Large intestine (tissue), 3 donors: ENCODE results near the gene RAP1GAP. TPM values are rescaled to one million over a fixed set of nuclear protein-coding genes. Genes with fewer than 3 reads are reported as not detected.
A peak's percentile ranks its signal among the peaks of the same experiment; 100 is the strongest.

Experiments
- DNase-seq, 2 donors: peaks; one replicate each; pipeline versions ENCODE4 v3.0.0 to v3.0.0-alpha.2; 2013
- H3K27ac ChIP-seq: one replicate; pipeline ENCODE4 v1.5.1; 2013; ENCODE audit warnings: low read length
- H3K27me3 ChIP-seq: 2 replicates; pipeline ENCODE4 v1.6.1; 2013; ENCODE audit warnings: low read length; ENCODE audit not compliant: control insufficient read depth, insufficient read depth
- H3K36me3 ChIP-seq: 2 replicates; pipeline ENCODE4 v1.6.1; 2013; ENCODE audit warnings: low read length; ENCODE audit not compliant: control insufficient read depth, insufficient read depth
- H3K4me1 ChIP-seq: one replicate; pipeline ENCODE4 v1.6.1; 2013; ENCODE audit warnings: low read length; ENCODE audit not compliant: control insufficient read depth, insufficient read depth
- H3K4me3 ChIP-seq: one replicate; pipeline ENCODE4 v1.5.1; 2013; ENCODE audit warnings: low read length
- H3K9me3 ChIP-seq: one replicate; pipeline ENCODE4 v1.6.1; 2013; ENCODE audit warnings: mild to moderate bottlenecking, low read depth, low read length, moderate library complexity; ENCODE audit not compliant: control insufficient read depth
- WGBS: methylation state at CpG from one replicate; pipeline ENCODE4 v1.1.5; 2013; ENCODE audit warnings: low lambda C conversion rate; ENCODE audit not compliant: insufficient coverage; 5-methylcytosine and 5-hydroxymethylcytosine counted together
- polyA plus RNA-seq: library from polyadenylated mRNA; unstranded; fragments of 120-200 nt; gene quantifications from one replicate; pipeline ENCODE4 v1.2.1, GENCODE V29; 2013

Gene RAP1GAP
- polyA plus RNA-seq, 1 donor, result 68.1 TPM

GRCh38 chr1:21643624-21644023 lies 25.5 kb downstream of the RAP1GAP start:
- H3K27ac ChIP-seq, result no peak overlapping the region
- no CpG with 5 or more reads among the region's 5 CpGs for WGBS
- peaks cover 7% of the 10 kb centered on the region for H3K4me1 ChIP-seq
- DNase-seq, result no peak
- no peaks in the 10 kb centered on the region for H3K36me3 ChIP-seq
- no peaks in the 10 kb centered on the region for H3K9me3 ChIP-seq
- no peak overlapping the region for H3K4me3 ChIP-seq
- H3K27me3 ChIP-seq, result no peaks in the 10 kb centered on the region

- Histone ChIP-seq H3K27ac (no peak overlapping the region), H3K27me3 (no peaks in the 10 kb centered on the region)
- no peak for DNase-seq
Observed at GRCh38 chr1:21641967-21642739, 27.0 kb downstream of the RAP1GAP start.

GRCh38 chr1:21641537-21641936 lies 27.6 kb downstream of the RAP1GAP start:
- no peak for DNase-seq
- Histone ChIP-seq H3K27me3 (no peaks in the 10 kb centered on the region), H3K36me3 (no peaks in the 10 kb centered on the region), H3K9me3 (no peaks in the 10 kb centered on the region), H3K4me1 (peaks cover 5% of the 10 kb centered on the region), H3K27ac (no peak overlapping the region), H3K4me3 (no peak overlapping the region)
- WGBS, result no CpG with 5 or more reads among the region's 6 CpGs

More at GRCh38 chr1:21641967-21642739, 27.0 kb downstream of the RAP1GAP start:
- Histone ChIP-seq H3K4me1 (peaks cover 5% of the 10 kb centered on the region), H3K4me3 (no peak overlapping the region), H3K36me3 (no peaks in the 10 kb centered on the region), H3K9me3 (no peaks in the 10 kb centered on the region)
- no CpG with 5 or more reads among the region's 19 CpGs for WGBS

GRCh38 chr1:21641076-21641475 lies 28.1 kb downstream of the RAP1GAP start:
- Histone ChIP-seq H3K36me3 (no peaks in the 10 kb centered on the region), H3K9me3 (no peaks in the 10 kb centered on the region), H3K27me3 (no peaks in the 10 kb centered on the region), H3K4me1 (peaks cover 5% of the 10 kb centered on the region), H3K27ac (no peak overlapping the region), H3K4me3 (no peak overlapping the region)
- whole genome bisulfite sequencing, result 88% methylated on average over 1 of the region's 2 CpGs
- DNase-seq, result no peak

- no peak overlapping the region for H3K4me3 ChIP-seq
- peaks cover 5% of the 10 kb centered on the region for H3K4me1 ChIP-seq
- no peak overlapping the region for H3K27ac ChIP-seq
- WGBS, result no CpG with 5 or more reads among the region's 6 CpGs
- H3K27me3 ChIP-seq, result no peaks in the 10 kb centered on the region
- DNase-seq, result no peak
- no peaks in the 10 kb centered on the region for H3K36me3 ChIP-seq
- H3K9me3 ChIP-seq, result no peaks in the 10 kb centered on the region
Observed at GRCh38 chr1:21640653-21641052, 28.5 kb downstream of the RAP1GAP start.

GRCh38 chr1:21639594-21640041 lies 29.5 kb downstream of the RAP1GAP start:
- no peaks in the 10 kb centered on the region for H3K27me3 ChIP-seq
- WGBS, result no CpG with 5 or more reads among the region's 24 CpGs
- peaks cover 5% of the 10 kb centered on the region for H3K4me1 ChIP-seq
- H3K27ac ChIP-seq, result no peak overlapping the region
- H3K4me3 ChIP-seq, result no peak overlapping the region
- H3K36me3 ChIP-seq, result no peaks in the 10 kb centered on the region
- peak in 1 of 2 donors; percentile 53 for DNase-seq
- H3K9me3 ChIP-seq, result no peaks in the 10 kb centered on the region

GRCh38 chr1:21638531-21639341 lies 30.4 kb downstream of the RAP1GAP start:
- no CpG with 5 or more reads among the region's 10 CpGs for WGBS
- Histone ChIP-seq H3K27me3 (no peaks in the 10 kb centered on the region), H3K4me3 (no peak overlapping the region), H3K9me3 (no peaks in the 10 kb centered on the region), H3K4me1 (peaks cover 13% of the 10 kb centered on the region), H3K36me3 (no peaks in the 10 kb centered on the region), H3K27ac (no peak overlapping the region)
- DNase-seq, result peak in 1 of 2 donors; percentile 68

- Histone ChIP-seq H3K27me3 (no peaks in the 10 kb centered on the region), H3K9me3 (no peaks in the 10 kb centered on the region), H3K36me3 (no peaks in the 10 kb centered on the region), H3K4me1 (peaks cover 22% of the 10 kb centered on the region), H3K27ac (no peak overlapping the region), H3K4me3 (no peak overlapping the region)
- WGBS, result 100% methylated on average over 1 of the region's 6 CpGs
- DNase-seq, result no peak
Observed at GRCh38 chr1:21637514-21637913, 31.6 kb downstream of the RAP1GAP start.

- H3K36me3 ChIP-seq, result no peaks in the 10 kb centered on the region
- H3K27me3 ChIP-seq, result no peaks in the 10 kb centered on the region
- no peak for DNase-seq
- H3K4me3 ChIP-seq, result no peak overlapping the region
- no peaks in the 10 kb centered on the region for H3K9me3 ChIP-seq
- no CpG with 5 or more reads among the region's 2 CpGs for WGBS
- H3K4me1 ChIP-seq, result peaks cover 31% of the 10 kb centered on the region
- H3K27ac ChIP-seq, result no peak overlapping the region
Observed at GRCh38 chr1:21636029-21636428, 33.1 kb downstream of the RAP1GAP start.

- peaks cover 31% of the 10 kb centered on the region for H3K4me1 ChIP-seq
- no peak overlapping the region for H3K4me3 ChIP-seq
- DNase-seq, result no peak
- no peaks in the 10 kb centered on the region for H3K9me3 ChIP-seq
- H3K36me3 ChIP-seq, result no peaks in the 10 kb centered on the region
- H3K27me3 ChIP-seq, result no peaks in the 10 kb centered on the region
- no peak overlapping the region for H3K27ac ChIP-seq
- WGBS, result no CpG with 5 or more reads among the region's 12 CpGs
Observed at GRCh38 chr1:21634806-21635535, 34.2 kb downstream of the RAP1GAP start.
